Panc1 (cell line): ENCODE measurements around the gene GIMAP2.

ENCODE experiments used
- TF ChIP-seq, protein P1 (sequence below): fragments of 450-650 bp; IDR thresholded peaks from 2 replicates; pipeline ENCODE4 v1.5.1; 2017; ENCODE audit warnings: mild to moderate bottlenecking
- TF ChIP-seq, protein P2 (sequence below), 2 experiments: IDR thresholded peaks; 2 replicates each; pipeline ENCODE4 v1.6.1; 2011 to 2012; ENCODE audit warnings: low read depth in 2 of 2, control low read depth in 1 of 2, low read length in 1 of 2, mild to moderate bottlenecking in 1 of 2, moderate library complexity in 1 of 2; ENCODE audit not compliant: insufficient read depth in 1 of 2

DNA sequence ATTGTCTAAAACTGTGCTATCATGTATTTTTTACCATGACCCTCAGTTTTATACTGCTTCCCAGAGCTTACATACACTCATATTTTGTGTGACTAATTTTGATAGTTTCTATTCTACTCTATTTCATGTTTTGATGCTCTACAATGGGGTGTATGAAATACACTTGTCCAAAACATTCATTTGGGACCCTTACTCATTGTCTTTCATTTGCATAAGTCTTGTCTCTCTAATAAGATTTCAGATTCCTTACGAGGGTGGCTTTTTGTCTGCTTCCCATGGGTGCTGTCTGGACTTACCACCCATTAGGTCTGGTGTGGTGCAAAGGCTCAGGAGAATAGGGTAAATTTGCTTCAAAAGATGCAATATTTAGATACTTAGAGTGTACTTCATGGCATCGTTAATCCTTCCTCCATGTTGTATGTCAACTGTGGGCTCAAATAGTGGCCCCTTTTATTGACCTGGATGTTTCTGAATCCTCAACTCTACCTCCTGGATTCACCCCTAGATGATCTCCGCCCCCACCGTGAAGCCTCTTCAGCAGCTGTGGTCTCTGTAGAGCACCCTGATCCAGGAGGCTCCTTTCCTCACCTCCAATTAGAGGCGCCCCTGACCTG, 48.1 kb downstream of the GIMAP2 start:
- TF ChIP-seq, protein P1, sequence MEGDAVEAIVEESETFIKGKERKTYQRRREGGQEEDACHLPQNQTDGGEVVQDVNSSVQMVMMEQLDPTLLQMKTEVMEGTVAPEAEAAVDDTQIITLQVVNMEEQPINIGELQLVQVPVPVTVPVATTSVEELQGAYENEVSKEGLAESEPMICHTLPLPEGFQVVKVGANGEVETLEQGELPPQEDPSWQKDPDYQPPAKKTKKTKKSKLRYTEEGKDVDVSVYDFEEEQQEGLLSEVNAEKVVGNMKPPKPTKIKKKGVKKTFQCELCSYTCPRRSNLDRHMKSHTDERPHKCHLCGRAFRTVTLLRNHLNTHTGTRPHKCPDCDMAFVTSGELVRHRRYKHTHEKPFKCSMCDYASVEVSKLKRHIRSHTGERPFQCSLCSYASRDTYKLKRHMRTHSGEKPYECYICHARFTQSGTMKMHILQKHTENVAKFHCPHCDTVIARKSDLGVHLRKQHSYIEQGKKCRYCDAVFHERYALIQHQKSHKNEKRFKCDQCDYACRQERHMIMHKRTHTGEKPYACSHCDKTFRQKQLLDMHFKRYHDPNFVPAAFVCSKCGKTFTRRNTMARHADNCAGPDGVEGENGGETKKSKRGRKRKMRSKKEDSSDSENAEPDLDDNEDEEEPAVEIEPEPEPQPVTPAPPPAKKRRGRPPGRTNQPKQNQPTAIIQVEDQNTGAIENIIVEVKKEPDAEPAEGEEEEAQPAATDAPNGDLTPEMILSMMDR: no peak
- TF ChIP-seq, protein P2, sequence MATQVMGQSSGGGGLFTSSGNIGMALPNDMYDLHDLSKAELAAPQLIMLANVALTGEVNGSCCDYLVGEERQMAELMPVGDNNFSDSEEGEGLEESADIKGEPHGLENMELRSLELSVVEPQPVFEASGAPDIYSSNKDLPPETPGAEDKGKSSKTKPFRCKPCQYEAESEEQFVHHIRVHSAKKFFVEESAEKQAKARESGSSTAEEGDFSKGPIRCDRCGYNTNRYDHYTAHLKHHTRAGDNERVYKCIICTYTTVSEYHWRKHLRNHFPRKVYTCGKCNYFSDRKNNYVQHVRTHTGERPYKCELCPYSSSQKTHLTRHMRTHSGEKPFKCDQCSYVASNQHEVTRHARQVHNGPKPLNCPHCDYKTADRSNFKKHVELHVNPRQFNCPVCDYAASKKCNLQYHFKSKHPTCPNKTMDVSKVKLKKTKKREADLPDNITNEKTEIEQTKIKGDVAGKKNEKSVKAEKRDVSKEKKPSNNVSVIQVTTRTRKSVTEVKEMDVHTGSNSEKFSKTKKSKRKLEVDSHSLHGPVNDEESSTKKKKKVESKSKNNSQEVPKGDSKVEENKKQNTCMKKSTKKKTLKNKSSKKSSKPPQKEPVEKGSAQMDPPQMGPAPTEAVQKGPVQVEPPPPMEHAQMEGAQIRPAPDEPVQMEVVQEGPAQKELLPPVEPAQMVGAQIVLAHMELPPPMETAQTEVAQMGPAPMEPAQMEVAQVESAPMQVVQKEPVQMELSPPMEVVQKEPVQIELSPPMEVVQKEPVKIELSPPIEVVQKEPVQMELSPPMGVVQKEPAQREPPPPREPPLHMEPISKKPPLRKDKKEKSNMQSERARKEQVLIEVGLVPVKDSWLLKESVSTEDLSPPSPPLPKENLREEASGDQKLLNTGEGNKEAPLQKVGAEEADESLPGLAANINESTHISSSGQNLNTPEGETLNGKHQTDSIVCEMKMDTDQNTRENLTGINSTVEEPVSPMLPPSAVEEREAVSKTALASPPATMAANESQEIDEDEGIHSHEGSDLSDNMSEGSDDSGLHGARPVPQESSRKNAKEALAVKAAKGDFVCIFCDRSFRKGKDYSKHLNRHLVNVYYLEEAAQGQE (IDR thresholded peaks at IDR 0.05; ENCODE audit: insufficient read depth in 1 of 2, low read depth in 2 of 2, low read length in 1 of 2): no peak
